ENCODE data around the gene TDRD6. TPM values are rescaled to one million over a fixed set of nuclear protein-coding genes. Genes with fewer than 3 reads are reported as not detected.

The TDRD6 gene, protein sequence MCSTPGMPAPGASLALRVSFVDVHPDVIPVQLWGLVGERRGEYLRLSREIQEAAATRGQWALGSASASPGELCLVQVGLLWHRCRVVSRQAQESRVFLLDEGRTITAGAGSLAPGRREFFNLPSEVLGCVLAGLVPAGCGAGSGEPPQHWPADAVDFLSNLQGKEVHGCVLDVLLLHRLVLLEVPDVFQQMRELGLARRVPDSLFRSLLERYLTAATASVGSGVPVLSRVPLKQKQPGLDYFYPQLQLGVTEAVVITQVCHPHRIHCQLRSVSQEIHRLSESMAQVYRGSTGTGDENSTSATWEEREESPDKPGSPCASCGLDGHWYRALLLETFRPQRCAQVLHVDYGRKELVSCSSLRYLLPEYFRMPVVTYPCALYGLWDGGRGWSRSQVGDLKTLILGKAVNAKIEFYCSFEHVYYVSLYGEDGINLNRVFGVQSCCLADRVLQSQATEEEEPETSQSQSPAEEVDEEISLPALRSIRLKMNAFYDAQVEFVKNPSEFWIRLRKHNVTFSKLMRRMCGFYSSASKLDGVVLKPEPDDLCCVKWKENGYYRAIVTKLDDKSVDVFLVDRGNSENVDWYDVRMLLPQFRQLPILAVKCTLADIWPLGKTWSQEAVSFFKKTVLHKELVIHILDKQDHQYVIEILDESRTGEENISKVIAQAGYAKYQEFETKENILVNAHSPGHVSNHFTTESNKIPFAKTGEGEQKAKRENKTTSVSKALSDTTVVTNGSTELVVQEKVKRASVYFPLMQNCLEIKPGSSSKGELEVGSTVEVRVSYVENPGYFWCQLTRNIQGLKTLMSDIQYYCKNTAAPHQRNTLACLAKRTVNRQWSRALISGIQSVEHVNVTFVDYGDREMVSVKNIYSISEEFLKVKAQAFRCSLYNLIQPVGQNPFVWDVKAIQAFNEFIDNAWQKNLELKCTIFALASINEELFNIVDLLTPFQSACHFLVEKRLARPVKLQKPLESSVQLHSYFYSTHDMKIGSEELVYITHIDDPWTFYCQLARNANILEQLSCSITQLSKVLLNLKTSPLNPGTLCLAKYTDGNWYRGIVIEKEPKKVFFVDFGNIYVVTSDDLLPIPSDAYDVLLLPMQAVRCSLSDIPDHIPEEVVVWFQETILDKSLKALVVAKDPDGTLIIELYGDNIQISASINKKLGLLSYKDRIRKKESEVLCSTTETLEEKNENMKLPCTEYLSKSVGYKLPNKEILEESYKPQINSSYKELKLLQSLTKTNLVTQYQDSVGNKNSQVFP (N-terminal part only)
- total RNA-seq (2022; extraction: Qiagen RNA extraction; ENCODE audit: low read depth): not detected in 5 replicates

DNA sequence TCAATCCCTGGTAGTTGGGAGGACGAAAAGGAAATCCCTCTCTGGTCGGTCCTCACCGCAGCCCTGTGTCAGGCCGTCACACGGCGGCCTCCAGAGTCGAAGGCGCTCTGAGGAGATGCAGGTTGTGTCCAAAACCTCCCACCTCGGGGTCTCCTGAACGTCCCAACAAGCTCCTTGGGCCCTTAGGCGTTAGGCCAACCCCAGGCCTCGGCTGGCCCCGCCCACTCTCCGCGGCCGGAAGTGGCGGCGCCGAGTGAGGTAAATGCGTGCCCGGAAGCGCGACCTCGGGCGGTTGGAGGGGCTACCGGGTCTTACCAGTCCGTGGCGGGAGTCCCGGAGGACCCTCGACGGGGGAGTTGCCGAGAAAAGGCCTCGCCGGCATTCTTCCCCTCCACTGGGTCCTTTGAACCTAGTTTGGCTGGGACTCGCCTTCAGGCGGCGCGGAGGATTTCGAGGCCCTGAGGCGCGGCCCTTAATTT lies at the start of gene TDRD6:
Gene TDRD6, plus strand, starts transcription at position 267 of the 479 bp plus-strand sequence. CDS start 244 bp downstream, outside the sequence.

GRCh38 chr6:46652603-46653438 lies 34.9 kb upstream of the TDRD6 start, which contains the start of the genes CYP39A1 and SLC25A27:
Gene CYP39A1 (minus strand): TSS chr6:46652818. CDS start chr6:46652582, 236 bp downstream.
Gene SLC25A27 (plus strand): TSS chr6:46652975. CDS start chr6:46653193, 218 bp downstream.

DNA sequence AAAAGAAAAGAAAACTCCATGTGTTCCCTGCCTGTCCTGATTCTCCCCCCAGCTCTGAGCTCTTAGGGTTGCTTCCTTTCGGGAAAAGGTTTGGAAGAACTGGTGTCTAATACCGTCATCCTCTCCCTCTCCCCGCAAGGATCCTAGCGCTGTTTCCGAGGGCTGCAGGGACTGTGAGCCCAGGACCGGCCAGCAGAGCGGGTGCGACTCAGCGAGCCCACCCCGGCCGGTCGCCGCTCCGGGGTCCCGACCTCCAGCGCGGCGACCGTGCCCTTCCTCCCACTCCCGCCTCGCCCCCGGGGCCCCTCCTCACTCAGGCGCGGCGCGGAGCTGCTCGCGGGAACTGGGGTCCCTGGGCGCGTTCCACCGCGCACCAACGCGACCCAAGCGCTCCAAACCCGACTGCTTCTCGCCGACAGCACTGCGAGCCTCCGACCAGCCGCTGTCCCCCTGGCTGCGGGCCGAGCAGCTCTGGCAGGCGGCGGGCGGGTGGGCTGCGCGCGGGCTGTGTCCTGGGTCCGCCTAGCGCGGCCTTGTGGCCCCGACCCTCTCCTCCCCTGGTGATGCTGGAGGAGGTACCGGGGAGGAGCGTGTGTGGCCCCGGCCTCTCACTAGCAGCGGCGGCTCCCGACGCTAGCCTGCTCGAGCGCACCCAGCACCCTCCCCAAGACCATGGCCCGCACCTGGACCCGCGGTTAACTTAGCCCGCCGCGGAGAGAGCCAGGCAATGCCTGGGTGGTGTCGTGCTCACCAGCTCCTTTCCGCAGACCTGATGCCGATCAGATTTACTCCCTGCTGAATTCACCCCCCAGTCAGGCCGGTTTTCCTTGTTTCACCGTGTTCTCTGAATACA lies 47.4 kb downstream of the TDRD6 start, which contains the start of gene PLA2G7:
Gene PLA2G7, minus strand, starts transcription at position 509 of the 853 bp plus-strand sequence. CDS start 12,484 bp downstream, outside the sequence.

DNA sequence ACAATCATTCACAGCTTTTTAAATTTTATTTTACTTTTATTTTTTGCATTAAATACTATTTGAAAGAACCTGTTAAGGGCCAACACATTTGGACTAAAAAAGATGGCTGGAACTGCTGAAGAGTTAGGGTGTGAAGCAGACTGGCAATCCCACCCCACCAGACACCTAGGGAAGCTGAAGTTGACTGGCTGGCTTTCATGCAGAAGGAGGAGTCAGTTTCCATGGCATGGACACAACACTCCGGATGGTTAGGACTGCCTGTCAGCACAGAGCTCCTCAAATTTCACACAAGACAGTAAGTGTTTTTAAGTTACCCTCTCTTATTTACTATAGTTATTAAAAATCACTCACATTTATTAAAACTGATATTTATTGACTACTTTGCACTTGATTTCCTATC lies 59.0 kb downstream of the TDRD6 start, which contains the start of gene ANKRD66:
Gene ANKRD66, plus strand, starts transcription at position 238 of the 400 bp plus-strand sequence. CDS start 5,016 bp downstream, outside the sequence.

Other genes with a start within 250 kb of the TDRD6 start
- not detected in 5 replicates for gene RCAN2, start 196.4 kb upstream of the TDRD6 start, total RNA-seq (2022; extraction: Qiagen RNA extraction; ENCODE audit: low read depth)
- gene CYP39A1, start 35.1 kb upstream of the TDRD6 start, total RNA-seq (2022; extraction: Qiagen RNA extraction; ENCODE audit: low read depth): 0.08 to 0.13 TPM in 2 of 5 replicates, not detected in the others
- 0.40 to 0.98 TPM (median 0.57 TPM) in 5 replicates for gene SLC25A27, start 34.9 kb upstream of the TDRD6 start, total RNA-seq (2022; extraction: Qiagen RNA extraction; ENCODE audit: low read depth)
- gene PLA2G7, start 47.5 kb downstream of the TDRD6 start, total RNA-seq (2022; extraction: Qiagen RNA extraction; ENCODE audit: low read depth): not detected in 5 replicates
- not detected in 5 replicates for gene ANKRD66, start 59.0 kb downstream of the TDRD6 start, total RNA-seq (2022; extraction: Qiagen RNA extraction; ENCODE audit: low read depth)
- gene MEP1A, start 105.5 kb downstream of the TDRD6 start, total RNA-seq (2022; extraction: Qiagen RNA extraction; ENCODE audit: low read depth): not detected in 5 replicates
- gene ADGRF5, start 234.1 kb downstream of the TDRD6 start, total RNA-seq (2022; extraction: Qiagen RNA extraction; ENCODE audit: low read depth): not detected in 5 replicates

Data from A549 treated with ZK216348 at 1 μM for 4 hours (cell line).